Hypothalamus (tissue), 51 donors: ENCODE results near the gene FNBP1L.

Source experiments
- DNase-seq, 51 donors: peaks; one replicate each; lab custom pipeline; 2025; lab: John Stamatoyannopoulos, UW

FNBP1L gene

DNA sequence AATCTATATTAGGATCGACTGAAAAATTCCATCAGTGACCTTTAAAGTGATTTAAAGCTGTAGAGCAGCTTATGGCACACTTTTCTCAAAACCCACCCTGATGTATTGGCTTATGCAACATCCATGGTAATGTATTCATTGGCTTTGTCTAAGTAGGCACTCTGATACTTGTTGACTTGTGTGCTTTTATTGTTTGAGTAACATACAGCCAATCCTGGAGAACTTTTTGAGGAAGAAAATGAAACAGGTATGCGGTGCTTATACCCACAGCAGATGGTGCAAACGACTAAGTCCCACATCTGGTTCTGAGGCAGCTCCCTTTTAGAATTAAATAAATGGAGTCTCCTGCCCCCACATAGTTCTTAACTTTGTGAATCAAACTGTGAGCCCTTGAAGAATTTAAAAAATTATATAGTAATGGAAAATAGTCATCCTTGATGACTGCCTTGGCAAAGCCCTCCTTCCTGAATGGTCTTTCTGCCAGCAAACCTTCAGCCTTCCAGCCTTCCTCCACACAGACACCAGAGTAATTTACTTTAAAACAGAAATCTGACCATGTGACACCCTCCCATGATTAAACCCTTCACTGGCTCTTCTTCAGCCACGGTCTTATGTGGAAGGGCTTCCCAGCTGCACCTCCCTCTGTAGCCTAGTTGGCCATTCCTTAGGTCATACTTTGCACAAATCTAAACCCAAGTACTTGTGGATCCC lies 117.7 kb downstream of the FNBP1L start:
- no peak for DNase-seq

DNA sequence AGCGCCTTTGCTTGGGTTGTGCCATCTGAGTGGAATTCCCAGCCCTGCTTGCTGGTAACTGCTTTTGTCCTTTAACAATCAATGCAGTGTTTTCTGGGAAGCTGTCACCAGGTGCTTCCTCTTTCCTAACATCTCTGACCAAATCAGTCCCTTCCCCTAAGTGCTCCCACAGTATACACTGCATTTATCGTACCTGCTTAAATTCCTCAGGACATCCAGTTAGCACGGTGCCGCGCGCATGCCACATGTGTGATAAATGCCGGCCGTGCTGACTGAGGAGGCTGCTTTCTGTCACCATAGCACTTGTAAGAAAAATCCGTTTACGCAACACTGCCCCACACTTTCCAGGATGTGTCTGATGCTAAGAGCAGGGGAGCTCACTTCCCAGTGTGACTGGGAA lies 118.3 kb downstream of the FNBP1L start:
- no peak for DNase-seq

DNA sequence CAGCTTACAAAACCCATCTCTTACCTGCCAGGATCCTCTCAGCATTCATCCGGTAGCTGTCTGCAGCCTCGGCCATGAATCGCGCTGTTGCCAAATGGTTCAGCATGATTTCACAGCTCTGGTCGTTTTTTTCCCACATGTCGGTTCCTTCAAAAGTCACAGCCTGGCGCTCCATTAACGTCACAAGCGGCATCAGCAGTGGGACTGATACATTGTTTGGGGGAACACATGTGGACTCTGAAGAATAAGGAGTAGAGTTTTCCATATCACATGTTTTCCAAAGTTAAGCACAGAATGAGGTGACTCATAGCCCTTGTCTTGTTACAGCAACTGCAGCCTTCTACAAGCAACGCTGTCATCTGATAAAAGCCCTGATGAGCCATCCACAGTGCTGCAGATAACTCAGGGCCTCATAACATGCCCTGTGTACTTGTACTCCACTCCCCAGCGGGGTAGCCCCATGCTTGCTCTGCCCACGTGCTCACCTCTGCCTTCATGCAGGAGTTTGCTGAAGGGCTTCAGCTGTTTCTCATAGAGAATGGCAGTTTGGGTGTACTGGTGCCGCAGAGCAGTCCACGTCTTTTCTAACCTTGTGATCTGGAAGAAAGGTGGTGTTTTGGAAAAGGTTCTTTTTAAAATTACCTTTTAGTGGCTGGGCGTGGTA lies 119.5 kb downstream of the FNBP1L start:
- no peak for DNase-seq

DNA sequence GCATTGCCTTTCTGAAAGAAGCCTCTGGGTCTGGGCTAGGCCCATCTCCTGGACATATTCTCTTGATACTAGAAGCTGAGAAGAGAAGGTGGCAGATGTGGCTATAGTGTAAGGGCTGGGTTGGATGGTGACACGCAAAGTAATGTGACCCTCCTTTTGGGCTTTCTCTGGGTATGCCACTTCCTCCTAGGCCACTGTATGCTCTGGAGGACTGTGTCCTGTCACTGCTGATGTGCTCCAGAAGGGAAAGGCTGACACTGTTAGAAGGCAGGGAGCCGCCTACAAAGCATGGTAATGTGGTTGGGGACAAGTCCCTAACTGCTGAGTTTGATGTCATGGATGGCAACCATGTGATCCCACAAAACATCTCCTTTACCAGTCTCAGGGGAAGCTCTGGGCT lies 121.6 kb downstream of the FNBP1L start:
- DNase-seq = no peak

DNA sequence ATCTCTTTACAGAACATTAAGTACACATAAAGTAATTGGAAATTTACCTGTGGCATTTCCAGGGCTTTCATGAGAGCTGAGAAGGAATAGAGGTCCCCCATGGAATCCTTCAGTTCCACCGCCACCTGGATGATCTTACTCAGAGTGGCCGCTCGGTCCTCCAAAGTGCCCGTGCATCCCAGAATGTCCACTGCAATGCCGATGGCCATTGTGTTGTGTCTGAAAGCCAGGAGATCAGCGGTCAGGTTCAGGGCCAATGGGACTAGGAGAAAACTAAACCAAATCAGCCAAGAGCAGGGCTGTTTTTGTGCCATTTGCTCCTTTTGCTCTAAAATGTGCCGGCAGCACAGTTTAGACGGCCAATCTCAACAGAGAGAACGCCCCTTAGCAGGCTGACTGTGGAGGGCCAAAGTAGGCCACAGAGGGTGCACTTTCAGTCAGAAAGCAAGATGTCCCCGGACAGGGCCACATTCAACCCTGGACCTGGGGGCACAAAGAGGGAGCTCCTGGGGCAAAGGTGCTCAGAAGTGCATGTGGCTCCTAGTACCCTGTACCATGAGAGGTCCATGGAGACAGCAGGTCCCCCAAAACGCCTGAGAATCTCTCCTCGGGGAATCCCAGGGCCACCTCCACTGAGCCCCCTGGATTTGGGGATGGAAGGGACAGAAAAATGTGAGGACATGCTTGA lies 123.8 kb downstream of the FNBP1L start:
- no peak for DNase-seq

DNA sequence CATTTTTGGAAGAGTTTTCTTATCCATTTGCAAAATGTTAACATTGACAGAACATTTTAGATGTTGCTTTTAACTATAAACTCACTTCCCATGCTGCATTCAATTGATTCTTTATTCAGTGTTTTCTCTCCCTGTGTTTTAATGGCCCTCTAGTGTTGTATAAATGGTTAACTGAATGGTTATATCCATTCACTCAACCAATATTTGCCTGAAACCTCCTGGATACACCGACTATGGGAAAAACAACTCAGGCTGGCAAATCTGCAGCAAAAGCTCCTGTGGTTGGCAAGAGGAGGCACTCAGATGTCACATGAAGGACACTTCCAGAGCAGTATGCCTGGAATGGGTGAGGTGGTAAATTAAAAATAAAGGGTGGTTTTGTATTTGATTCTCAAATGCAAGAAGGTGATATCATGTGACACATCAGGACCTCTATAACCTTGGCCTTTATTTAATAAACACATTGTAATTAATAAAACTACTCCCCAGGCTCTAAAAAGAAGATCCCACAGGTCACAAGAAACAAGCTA lies 126.1 kb downstream of the FNBP1L start:
- DNase-seq = no peak

DNA sequence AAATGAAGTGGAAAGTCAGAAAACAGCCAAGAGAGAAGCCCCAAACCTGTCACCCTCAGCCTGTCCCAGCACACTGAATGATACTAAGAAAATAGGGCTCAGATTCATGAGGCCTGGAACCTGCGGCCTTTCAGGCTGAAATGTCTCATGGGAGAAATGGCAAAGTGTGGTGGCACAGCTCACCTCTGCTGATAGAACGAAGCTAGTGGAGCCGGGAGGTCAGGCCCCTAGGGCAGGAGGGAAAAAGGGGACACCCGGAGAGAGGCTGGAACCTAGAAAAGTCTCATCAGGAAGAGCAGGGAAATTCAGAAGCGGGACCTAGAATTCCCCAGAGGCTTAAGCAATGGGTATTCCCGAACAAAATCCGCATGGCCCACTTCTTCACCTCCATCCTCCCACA lies 126.6 kb downstream of the FNBP1L start:
- DNase-seq = no peak

DNA sequence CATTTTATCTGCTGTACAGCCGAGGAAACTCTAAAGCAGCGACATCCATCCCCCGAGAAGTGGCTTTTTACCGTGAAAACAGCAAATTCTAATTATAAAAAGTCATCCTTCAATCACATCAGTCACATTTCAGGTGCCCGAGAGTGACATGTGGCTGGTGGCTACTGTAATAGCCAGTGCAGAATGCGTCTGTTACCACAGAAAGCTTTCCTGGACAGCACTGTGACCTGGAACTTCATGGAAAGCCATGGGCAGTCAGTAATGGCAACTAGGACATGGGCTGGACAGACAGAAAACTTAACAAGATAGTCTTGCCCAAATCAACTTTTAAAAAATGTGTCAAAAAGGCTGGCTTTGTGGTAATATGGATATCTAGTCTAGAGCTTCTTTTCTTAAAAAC lies 127.1 kb downstream of the FNBP1L start:
- no peak for DNase-seq

DNA sequence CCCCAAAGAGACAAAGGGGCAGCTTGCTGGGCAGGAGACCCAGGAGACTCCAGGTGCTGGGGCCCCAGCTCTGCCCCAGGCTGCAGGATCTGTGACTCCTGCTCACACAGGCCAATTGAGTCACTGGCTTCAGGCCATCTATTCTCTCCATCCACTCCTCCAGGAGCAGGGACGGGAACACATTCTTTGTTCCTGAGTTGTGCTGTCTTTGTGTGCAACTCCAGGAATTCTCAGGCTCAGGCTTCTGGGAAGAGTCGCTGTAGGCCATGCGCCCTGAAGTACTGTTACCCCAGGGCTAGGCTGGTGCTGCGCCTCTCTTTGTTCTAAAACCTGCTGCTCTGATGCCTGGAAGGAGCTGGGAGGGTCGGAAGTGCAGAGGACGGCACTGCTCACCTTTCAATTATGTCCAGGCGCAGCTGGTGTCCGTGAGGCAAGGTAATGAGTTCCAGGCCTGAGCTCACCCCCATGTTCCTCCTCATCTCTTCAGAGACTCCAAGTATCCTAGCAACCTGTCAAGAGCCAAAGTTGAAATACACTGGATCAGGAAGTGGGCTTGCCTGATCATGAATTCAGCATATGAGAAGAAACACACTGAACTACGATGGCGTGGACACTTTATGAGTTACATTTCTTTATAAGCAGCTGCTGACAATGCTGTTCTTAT lies 127.8 kb downstream of the FNBP1L start:
- peak in 7 of 51 donors; percentile 14 to 31 (median 23) for DNase-seq

DNA sequence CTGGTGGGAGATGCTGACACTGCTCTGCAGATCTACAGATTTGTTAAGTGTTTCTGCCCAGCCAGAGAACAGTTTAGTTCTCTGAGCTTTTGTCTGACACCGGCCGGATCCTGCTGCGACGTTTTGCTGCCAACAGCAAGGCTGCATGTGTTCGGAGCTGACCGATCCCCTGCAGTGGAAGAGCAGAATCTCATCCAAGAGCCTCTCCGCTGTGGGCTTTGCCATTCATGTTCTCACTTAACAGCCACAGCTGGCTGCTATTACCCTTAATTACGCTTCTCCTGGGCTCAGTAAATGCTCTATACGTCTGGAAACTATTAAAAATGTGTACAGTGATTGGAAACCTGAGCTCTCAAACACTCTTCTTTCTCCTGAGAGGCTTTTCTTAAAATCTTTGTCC lies 128.4 kb downstream of the FNBP1L start:
- DNase-seq = peak in 29 of 51 donors; percentile 9 to 75 (median 36)

DNA sequence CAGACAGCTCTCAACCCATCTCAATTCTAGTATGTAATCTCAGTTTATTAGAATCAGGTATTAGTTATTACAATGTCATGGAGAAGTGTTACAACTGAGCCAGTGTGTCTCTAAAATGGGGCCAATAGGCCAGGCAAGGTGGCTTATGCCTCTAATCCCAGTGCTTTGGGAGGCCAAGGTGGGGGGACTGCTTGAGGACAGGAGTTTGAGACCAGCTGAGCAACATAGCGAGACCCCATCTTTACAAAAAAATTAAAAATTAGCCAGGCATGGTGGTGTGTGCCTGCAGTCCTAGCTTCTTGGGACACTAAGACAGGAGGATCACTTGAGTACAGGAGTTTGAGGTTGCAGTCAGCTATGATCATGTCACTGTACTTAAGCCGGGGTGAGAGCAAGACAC lies 128.8 kb downstream of the FNBP1L start:
- DNase-seq = no peak

DNA sequence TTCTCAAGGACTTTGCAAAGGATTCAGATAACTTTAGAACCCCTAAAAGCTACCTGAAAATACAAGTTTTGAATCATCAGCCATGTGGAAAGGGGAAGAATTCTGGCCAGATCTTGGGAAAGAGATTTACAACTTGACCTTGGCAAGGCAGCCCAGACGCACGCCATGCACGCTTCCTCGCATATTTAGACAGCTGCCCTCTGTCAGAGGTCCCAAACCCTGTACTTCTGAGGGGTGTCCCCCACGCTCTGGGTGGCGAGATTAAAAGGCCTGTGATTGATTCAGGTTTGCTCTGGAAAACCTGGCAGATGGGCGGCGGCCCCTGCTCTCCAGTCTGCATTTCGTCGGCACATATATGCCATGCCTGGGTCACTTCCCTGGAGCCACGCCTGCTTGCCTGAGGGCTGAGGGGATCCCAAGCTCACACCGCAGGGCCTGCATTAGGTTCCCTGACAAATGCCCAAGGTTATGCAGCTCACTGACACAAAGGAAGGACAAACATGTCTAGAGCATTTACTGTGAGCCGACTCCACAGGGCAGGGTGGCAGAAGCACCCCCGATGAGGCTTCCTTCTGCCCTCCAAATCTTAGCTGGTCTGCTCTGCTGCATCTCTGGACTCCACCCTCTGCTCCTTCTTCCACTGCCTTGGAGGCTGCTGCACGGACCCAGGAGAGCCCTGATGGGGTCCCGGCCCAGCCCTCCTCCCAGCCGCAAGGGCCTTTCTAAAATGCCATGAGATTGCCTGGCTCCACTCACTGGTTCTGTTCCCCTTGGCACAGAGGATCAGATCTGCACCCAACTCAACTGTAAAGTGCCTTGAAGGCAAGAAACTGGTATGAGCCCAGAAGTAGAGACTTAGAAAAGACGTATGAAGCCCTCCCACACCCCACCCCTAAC lies 129.9 kb downstream of the FNBP1L start:
- no peak for DNase-seq

DNA sequence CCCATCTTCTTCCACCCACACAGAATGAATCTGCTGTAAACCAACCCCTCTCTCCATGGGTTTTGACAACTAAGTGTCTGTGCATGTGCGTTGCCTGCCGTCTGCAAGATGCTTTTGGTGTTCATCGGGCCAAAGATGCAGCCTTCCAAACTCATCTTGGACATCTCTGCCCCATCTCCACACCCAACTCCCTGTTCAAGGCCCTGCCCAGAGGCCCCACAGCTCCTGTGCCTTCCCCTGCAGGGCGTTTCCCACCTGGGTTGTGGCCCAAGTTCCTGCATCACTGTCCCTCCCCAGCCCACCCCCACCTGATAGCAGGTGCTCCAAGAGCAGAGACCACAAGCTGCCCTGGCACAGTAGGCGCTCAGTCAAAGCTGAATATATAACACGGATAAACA lies 130.5 kb downstream of the FNBP1L start:
- no peak for DNase-seq

DNA sequence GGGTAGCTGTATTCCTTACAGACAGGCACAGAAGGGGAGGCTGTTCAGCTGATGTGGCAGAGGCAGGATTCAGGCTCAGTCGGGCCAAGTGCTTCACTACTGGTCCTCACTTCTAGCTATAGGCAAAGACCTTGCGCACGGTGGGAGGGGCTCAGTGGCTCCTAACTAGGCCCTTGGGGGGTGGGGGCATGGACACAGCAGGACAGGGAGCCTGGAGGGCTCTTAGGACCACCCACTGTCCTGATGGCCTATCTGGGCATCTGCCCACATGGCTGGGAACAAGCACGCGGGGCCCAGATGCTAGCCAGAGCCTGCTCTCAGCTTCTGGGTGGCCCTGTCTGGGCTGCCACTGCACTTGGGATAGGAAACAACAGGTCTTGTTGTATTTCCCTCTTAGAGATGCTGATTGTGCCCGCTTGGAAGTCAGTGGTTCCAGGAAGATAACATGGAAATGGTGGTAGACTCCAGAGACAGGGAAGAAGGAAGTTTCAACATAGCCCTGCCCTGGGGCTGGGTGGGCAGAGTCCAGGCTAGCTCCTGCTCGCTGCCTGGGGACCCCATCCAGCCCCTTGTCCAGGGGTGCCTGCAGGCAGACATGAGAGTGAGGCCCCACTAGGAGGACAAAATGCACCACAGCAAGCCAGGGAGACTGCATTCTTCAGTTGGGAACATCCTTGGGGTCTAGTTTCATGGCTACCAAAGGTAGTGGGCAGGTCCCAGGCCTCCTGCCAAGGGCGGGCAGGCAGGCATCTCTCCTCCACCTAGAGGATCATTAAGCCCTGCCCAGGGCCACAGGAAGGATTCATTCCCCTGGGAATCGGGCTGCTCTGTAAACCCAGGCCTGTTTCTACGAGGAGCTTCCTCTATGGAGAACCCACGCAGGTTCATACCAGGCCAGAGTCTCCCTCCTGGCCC lies 131.2 kb downstream of the FNBP1L start:
- DNase-seq = no peak

DNA sequence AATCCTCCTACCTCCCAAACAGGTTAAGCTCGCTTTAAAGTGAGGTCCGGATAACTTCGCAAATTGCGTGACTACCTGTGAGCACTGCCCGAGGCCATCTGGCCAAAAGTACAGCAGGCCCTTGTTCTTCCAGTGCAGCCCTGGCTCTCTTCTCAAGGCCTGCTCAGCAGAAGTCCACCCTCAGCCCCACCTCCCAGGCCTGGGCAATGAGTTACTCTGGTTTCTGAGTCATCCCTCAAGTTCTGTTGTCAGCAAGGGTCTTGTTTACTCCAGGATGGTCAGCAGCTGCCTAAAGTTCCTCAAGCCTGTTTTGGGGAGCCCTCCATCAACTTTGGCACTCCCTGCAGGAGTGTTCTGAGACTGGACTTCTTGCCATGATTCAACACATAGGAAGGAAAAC lies 132.0 kb downstream of the FNBP1L start:
- DNase-seq = peak in 6 of 51 donors; percentile 10 to 42 (median 30)

DNA sequence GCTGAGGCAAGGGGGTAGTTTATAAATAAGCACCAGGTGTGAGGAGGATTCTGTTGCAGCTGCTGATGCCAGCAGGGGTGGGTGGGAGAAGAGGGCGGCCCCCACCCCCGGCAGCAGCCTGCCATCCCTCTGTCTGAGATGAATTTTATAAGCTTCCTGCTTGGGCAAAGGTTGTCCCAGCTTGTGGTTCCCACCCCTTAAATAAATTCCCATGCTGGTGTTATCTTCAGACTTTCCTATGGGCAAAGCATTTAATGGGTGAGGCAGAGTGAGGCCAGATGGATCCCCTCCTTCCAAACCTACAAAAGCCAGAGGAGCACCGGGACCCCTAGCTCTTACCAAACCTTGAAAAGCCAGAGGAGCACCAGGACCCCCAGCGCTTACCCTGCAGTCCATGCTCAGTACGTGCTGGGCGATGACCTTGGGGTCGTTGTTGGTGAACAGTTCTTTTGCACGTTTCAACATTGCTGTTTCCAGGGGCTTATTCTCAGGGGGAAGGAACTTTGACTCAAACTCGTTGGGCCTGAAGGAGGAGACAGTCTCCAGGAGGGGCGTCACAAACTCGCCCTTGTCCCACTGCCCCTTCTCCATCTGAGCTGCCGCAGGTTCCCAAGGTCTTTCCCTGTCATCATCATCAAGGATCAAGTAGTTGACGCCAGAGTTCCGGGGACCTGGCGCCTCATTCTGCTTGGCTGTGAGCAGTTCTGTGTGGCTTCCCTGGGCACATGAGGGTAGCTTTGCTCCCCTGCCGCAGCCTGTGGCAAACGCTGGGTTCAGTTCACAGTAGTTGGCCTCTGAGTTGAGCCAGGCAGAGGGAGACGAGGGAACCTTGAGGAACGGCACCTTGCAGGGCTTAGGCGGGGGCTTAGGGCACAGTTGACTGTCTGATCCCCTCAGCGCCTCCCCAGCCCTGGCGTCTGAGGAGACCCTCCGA lies 134.3 kb downstream of the FNBP1L start:
- no peak for DNase-seq

DNA sequence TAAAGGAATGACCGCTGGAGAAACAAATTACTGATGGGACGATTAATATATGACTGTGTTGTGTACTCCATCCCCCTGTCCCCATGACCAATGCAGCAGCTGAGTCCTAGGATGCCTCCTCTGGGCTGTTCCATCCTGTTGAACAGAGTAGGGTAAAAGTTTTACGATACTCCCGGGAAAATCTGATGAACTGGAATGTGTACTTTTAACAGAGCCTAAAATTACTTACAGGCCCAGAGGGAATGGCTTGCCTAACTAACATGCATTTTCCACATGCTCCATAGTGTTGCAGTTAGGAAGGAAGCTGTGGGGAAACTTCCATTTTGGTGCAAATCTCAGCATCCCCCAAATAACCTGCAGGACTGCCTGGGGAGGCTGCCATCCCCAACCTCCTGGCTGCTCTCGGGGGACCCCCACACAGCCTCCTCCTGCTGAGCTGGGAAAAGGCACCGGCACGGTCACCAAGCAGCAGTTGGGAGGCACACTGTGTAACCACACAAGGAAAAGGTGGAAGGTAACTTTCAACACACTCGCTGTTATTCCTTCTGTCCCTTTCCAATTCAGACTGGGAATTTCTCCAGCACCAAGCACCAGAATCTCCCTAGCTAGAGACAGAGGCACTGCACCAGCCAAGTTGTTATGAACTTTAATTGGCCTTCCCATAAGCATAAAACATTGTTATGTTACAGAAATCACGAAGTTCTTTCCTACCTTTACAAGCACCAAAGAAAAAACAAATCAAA lies 136.5 kb downstream of the FNBP1L start:
- no peak for DNase-seq
